ENCODE measurements around the gene JADE3.
A peak's percentile ranks its signal among the peaks of the same experiment; 100 is the strongest.
"Not testable (repeated sequence)": the region's sequence is repeated elsewhere in the genome, so short reads cannot be mapped to it uniquely, and the experiment has no call there.

JADE3 gene

GRCh38 chrX:46935295-46935694 lies 23.1 kb downstream of the JADE3 start:
- DNase-seq (ENCODE audit: low read depth): no peak

GRCh38 chrX:46938589-46938988 lies 26.4 kb downstream of the JADE3 start:
- DNase-seq (ENCODE audit: low read depth): no peak

- DNase-seq (ENCODE audit: low read depth): no peak
Observed at GRCh38 chrX:46941341-46941740, 29.1 kb downstream of the JADE3 start.

- DNase-seq (ENCODE audit: low read depth): no peak
Observed at GRCh38 chrX:46953137-46953527, 40.9 kb downstream of the JADE3 start.

GRCh38 chrX:46953597-46953996 lies 41.4 kb downstream of the JADE3 start:
- DNase-seq (ENCODE audit: low read depth): no peak

GRCh38 chrX:46954716-46955115 lies 42.5 kb downstream of the JADE3 start:
- no peak for DNase-seq (ENCODE audit: low read depth)

- DNase-seq (ENCODE audit: low read depth): not testable (repeated sequence)
Observed at GRCh38 chrX:46956589-46956988, 44.4 kb downstream of the JADE3 start.

GRCh38 chrX:46957297-46957696 lies 45.1 kb downstream of the JADE3 start:
- no peak for DNase-seq (ENCODE audit: low read depth)

GRCh38 chrX:46959101-46959500 lies 46.9 kb downstream of the JADE3 start:
- no peak for DNase-seq (ENCODE audit: low read depth)

GRCh38 chrX:46959985-46960700 lies 47.9 kb downstream of the JADE3 start:
- no peak for DNase-seq (ENCODE audit: low read depth)

- DNase-seq (ENCODE audit: low read depth): no peak
Observed at GRCh38 chrX:46961097-46961496, 48.9 kb downstream of the JADE3 start.

GRCh38 chrX:46961574-46962283 lies 49.5 kb downstream of the JADE3 start:
- no peak for DNase-seq (ENCODE audit: low read depth)

GRCh38 chrX:46965125-46965758 lies 53.0 kb downstream of the JADE3 start:
- DNase-seq (ENCODE audit: low read depth): no peak

- DNase-seq (ENCODE audit: low read depth): no peak
Observed at GRCh38 chrX:46967547-46967946, 55.3 kb downstream of the JADE3 start.

GRCh38 chrX:46977046-46977445 lies 64.8 kb downstream of the JADE3 start:
- not testable (repeated sequence) for DNase-seq (ENCODE audit: low read depth)

- peak; percentile 39 for DNase-seq (ENCODE audit: low read depth)
Observed at GRCh38 chrX:46978341-46979291, 66.4 kb downstream of the JADE3 start.

- no peak for DNase-seq (ENCODE audit: low read depth)
Observed at GRCh38 chrX:46984705-46985104, 72.5 kb downstream of the JADE3 start.

GRCh38 chrX:46989548-46989947 lies 77.3 kb downstream of the JADE3 start:
- no peak for DNase-seq (ENCODE audit: low read depth)

GRCh38 chrX:46991664-46992063 lies 79.4 kb downstream of the JADE3 start:
- DNase-seq (ENCODE audit: low read depth): no peak

- no peak for DNase-seq (ENCODE audit: low read depth)
Observed at GRCh38 chrX:46992070-46992469, 79.8 kb downstream of the JADE3 start.

- DNase-seq (ENCODE audit: low read depth): no peak
Observed at GRCh38 chrX:46994096-46994495, 81.9 kb downstream of the JADE3 start.

GRCh38 chrX:47012131-47012530 lies 99.9 kb downstream of the JADE3 start:
- no peak for DNase-seq (ENCODE audit: low read depth)
